Amniotic stem cell (primary cell): ENCODE measurements around the gene TFDP3.

ENCODE experiments used
- DNase-seq: peaks from one replicate; lab custom pipeline; 2025; lab: John Stamatoyannopoulos, UW

The TFDP3 gene

DNA sequence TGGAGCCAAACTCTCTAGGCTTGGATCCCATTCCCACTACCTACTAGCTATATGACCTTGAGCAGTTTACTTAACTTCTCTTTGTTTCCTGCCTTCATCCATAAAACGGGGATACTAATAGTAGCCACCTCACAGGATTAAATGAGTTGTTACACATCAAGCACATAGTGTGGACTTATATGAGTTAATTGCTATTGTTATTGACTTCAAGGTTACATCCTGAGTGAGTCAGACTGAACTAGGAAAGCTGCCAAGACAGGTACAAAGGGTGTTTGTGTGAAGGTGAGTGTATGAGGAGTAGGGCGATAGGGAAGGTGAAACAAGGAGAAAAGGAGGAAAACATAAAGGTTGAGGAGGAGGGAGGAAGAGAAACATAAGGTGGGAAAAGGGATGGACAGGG, 32.2 kb downstream of the TFDP3 start:
- no peak for DNase-seq

DNA sequence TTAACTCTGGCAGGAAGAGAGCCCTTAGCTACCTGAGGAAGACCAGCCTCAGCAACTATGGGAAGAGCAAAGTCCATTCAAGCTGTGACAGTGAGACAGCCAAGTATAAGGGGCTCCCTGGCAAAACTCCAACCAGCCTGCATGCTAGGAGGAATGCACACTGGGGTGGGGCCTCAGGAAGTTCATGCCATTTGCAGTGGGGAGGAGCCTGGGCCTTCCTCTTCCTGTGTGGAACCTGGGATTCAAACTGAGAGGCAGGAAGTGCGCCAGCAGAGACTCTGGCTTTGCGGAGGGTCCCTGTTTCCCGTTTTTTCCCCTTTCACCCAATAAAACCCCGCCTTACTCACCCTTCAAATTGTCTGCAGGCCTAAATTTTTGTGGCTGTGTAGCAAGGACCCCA, 33.0 kb downstream of the TFDP3 start:
- DNase-seq: no peak

DNA sequence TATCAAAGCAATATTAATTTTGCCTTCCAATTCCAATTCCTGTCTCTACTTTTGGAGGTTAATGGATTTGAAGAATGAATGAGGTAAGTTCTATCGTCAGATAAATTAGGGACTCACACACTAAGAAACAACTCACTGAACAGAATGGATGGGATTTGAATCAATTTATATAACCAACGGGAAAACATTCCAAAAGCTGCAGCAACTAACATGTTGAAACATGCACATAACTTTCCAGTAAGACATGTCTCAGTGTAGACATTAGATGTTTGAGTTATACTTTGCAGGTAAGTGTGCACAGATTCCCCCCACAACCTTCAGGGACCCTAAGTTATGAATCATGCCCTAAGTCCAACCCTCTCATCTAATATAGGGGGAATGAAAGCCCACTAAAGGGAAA, 34.3 kb downstream of the TFDP3 start:
- no peak for DNase-seq

DNA sequence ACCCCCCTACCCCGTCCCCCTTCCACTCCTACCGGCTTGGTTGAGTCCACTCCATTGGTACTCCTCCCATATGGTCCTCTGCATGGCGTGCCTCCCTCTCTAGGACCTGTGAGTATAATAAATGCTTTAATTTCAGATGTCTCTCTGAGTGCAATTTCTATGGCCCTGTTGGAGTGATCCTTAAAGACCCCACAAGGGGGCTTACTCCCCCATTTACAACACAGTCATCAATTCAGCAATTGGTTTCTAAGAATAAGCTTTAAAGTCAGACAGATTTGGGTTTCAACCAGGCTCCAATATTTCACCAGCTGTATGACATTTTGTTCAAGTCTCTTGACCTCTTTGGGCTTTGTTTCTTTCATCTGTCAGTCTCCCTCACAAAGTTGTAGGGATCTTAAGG, 38.7 kb downstream of the TFDP3 start:
- no peak for DNase-seq

DNA sequence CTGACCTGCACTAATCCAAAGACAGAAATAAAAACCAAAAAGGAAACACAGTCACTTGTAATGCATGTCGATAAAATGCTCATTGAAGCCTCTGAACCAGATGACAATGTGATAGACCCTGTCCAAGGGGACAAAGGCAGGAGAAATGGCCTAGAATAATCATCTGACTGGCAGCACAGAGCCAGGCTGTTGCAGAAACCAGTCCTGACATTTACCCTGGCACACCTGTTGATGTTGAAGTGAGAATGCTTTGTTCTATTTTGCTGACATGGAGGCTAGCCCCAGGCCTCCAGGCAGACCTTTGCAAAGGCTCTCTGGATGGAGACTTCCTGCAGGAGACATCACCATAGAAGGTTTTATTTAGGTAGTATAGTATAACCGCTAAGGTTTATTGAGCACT, 41.0 kb downstream of the TFDP3 start:
- no peak for DNase-seq

DNA sequence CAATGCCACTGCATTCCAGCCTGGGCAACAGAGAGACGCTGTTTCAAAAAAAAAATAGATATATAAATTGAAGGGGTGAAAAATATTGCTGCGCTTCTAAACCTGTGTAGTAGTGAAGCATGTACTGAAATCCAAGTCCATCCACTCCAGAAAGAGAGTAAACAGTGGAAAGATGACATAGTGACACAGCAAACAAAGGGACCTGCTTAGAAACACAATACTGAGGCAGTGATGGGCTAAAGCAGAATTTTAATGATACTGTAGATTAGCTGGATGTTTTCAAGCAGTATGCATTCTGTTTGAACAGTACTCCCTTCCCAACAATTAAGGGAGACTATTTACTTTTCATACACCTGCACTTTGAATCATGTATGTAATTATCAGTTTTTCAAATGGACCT, 42.5 kb downstream of the TFDP3 start:
- DNase-seq: no peak

DNA sequence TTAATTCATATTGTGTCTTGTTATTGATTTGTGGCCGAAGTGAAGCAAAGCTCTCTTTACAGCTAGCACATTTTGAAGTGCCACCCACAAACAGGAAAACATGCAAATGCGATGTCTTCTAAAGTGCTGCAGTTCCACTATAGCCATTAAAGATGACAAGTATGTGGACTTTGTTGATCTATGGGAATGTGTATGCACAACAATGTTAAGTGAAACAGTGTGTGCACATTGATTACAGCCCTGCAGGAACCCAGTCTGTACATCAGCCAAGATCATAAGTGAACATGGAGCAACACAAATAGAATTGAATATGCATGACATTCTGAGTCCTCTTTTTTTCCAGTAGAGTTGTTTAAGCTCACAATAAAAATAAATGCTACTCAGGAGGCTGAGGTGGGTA, 43.0 kb downstream of the TFDP3 start:
- no peak for DNase-seq

DNA sequence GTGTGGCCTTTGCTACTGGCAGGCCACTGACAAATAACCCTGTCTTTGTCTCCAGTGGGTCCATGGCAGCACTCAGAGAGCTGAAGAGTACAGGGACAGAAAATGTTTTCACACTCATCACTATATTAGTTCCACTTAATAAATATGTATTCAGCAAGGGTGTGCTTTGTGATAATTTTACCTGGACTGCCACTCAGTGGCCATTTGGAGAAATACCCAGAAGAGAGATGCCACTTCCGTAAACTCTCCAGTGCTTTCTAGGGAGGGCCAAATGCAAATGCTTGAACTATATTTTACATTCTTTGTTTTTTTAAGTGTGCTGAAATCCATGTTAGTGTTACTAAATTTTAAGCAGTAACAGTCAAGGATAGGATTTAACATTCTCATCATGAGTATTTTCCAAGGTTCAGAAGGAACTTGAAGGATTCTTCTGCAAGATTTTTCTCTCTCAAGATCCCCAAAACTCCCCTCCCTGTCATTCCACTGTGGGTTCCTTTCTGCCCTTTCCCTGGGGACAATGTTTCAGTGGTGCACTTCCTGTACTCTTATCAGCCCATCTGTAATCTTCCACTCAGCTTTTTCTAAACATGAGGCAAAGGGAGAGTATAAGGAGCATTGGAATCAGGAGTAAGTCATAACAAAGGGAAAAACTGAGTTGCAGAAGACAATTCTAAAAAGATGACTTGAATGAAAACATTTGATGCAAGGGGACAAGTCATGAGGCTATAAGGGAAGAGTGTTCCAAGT, 46.0 kb downstream of the TFDP3 start:
- DNase-seq: no peak
